Activated naive CD8-positive, alpha-beta T cell treated with anti-CD3 and anti-CD28 coated beads, Interleukin-2, amount 50 U/mL, for 24 hours (primary cell): ENCODE data around the gene BRD9.

ENCODE experiments used
- ATAC-seq: fragments of 150-1000 bp; cut with Tn5 transposase; one replicate; pipeline ENCODE4 v1.10.0; 2021
- DNase-seq: peaks from one replicate; pipeline ENCODE4 v3.0.0; 2021
- H3K27ac Mint-ChIP-seq: one replicate; pipeline ENCODE4 v1.8.0; 2021; ENCODE audit warnings: mild to moderate bottlenecking, mixed read lengths
- H3K27me3 Mint-ChIP-seq: one replicate; pipeline ENCODE4 v1.8.0; 2021; ENCODE audit warnings: mixed read lengths
- H3K36me3 Mint-ChIP-seq: one replicate; pipeline ENCODE4 v1.8.0; 2021; ENCODE audit warnings: low read depth, mixed read lengths
- H3K4me1 Mint-ChIP-seq: one replicate; pipeline ENCODE4 v1.8.0; 2021; ENCODE audit warnings: mixed read lengths
- H3K4me3 Mint-ChIP-seq: one replicate; pipeline ENCODE4 v1.8.0; 2021; ENCODE audit warnings: mild to moderate bottlenecking, moderate library complexity, mixed read lengths
- H3K9me3 Mint-ChIP-seq: one replicate; pipeline ENCODE4 v1.8.0; 2021; ENCODE audit warnings: mixed read lengths

BRD9 gene

DNA sequence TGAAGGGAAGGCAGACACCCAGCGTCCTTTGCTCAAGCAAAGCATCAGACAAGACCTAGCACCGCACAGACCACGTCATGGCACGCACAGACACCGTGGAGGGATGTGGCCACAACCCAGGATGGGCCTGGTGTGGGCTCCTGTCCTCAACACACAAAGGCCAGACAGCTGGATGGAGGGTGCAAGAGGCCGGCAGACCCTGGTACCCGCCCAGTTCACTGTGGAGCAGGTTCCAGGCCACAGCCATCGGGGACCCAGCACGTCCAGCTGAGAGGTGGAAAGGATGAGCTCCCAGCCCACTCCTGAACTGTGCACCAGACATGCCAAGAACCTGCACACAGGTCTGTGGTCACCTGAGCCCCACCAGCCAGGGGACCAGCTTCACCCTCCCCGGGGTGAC lies 26.8 kb downstream of the BRD9 start:
- no peak for DNase-seq
- Mint-ChIP-seq H3K27me3 (no peaks in the 10 kb centered on the region), H3K4me3 (no peak overlapping the region), H3K36me3 (peaks cover 46% of the 10 kb centered on the region), H3K27ac (no peak overlapping the region), H3K4me1 (no peaks in the 10 kb centered on the region), H3K9me3 (no peaks in the 10 kb centered on the region)
- no peak for ATAC-seq

DNA sequence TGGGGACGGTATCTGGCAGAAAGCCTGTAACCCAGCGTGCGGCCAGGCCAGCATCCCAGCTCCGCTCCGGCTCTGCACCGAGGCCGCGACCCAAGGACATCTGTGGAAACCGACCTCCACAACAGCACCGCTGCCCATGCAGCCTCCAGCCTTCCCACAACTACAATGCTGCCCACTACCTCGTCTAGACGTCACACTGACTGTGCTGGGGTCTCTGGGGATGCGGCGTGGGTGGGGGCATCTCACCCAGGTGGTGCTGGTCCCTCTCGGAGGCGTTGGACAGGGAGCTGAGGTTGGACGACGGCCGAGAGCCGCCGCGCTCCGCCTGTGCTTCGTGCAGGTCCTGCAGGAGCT lies 27.5 kb downstream of the BRD9 start:
- no peaks in the 10 kb centered on the region for H3K9me3 Mint-ChIP-seq
- H3K4me3 Mint-ChIP-seq: no peak overlapping the region
- H3K27me3 Mint-ChIP-seq: no peaks in the 10 kb centered on the region
- H3K4me1 Mint-ChIP-seq: no peaks in the 10 kb centered on the region
- no peak overlapping the region for H3K27ac Mint-ChIP-seq
- peaks cover 40% of the 10 kb centered on the region for H3K36me3 Mint-ChIP-seq
- no peak for DNase-seq
- ATAC-seq: no peak

DNA sequence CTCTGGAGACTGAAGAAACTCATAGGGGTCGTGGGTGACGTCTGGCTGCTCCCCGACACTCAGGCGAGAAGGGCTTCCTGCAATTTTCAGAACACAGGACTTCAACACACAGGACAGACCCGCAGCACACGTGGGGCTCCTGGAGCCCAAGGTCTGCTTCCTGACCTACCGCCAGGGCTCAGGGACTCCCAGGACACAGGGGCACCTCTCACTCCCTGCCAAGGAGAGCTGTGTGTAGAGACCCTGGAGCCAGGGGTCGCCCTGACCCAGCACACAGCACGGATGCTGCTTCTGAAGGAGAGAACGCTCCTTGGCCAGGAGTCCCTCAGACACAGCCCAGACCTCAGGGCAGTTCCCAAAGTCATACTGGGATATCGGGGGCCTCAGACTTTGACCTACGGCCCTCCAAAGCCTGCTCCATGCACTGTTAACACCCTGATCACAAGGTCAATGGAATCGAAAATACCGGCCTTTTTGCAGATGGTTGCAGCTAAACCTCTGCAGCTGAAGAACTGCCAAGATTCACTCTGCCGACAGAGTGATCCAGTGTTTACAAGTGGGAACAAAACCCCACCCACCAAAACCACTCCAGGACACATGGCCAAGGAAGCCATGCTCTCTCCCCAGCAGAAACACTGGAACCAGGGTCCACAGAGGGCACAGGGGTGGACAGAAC lies 28.0 kb downstream of the BRD9 start:
- H3K4me1 Mint-ChIP-seq: no peaks in the 10 kb centered on the region
- no peak overlapping the region for H3K4me3 Mint-ChIP-seq
- no peaks in the 10 kb centered on the region for H3K9me3 Mint-ChIP-seq
- H3K27ac Mint-ChIP-seq: no peak overlapping the region
- H3K36me3 Mint-ChIP-seq: peaks cover 38% of the 10 kb centered on the region
- no peaks in the 10 kb centered on the region for H3K27me3 Mint-ChIP-seq
- DNase-seq (no peak), ATAC-seq (no peak)

DNA sequence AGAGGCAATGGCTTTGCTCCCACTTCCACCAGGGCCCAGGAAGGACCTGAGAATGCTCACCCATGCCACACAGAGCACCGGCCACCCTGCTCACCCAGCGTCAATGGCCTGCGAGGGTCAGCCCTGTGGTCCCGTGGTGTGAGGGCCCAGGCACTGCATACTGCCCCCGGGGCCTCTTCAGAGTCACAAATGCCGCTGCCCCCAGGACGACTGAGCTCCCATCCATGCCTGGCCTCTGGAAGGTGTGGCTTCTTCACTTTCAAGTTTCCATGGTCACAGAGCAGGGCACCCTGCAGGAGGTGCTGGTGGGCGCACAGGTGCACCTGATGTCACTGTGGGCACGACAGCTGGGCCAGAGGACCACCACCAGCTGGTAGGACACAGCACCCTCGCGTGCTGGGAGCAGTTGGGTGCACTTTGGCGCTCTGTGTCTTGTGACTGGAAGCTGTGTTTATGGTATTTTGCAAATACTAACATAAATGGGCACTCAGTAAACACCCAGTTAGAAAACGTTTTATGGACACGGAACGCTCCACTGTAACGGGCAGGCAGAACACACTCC lies 29.3 kb downstream of the BRD9 start:
- no peak for DNase-seq
- H3K27me3 Mint-ChIP-seq: no peaks in the 10 kb centered on the region
- ATAC-seq: no peak
- peaks cover 27% of the 10 kb centered on the region for H3K36me3 Mint-ChIP-seq
- H3K4me1 Mint-ChIP-seq: no peaks in the 10 kb centered on the region
- no peaks in the 10 kb centered on the region for H3K9me3 Mint-ChIP-seq
- H3K27ac Mint-ChIP-seq: no peak overlapping the region
- H3K4me3 Mint-ChIP-seq: no peak overlapping the region

DNA sequence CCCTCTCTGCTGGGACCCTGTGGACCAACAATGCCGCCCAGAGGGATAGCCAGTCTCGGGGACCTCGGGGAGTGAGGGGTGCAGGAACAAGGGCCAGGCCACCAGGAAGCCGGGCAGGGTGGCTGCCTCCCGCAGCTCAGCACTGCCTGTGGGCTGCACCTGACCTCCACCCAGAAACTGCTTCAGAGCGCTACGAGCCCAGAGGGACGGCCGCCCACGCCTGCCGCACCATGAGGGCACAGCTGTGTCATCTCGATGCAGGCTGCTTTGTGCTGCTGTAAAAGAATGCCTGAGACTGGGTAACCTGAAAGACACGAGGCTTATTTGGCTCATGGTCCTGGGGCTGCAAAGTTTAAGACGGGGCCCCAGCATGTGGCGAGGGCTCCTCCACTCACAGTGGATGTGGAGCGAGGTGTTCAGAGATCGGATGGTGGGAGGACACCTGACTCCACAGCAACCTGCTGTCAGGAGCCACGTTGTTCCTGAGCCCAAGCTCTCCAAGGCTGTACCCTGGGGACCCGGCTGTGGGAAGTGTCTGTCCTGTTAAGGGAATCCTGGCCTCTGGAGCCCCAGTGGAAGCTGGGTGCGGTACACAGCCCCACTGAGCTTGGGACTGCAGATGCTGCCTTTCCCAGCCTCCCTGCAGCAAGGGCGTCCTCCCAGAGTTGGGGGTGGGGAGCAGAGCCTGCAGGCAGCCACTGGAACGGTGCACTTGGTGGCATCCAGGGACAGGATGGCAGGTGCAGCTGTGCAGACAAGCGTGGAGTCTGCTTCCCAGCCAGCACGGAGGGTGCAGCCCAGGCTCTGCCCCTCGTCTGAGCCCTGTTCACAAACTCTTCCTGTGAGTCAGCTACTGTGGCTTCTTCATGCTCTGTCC lies 30.0 kb downstream of the BRD9 start:
- H3K27me3 Mint-ChIP-seq: no peaks in the 10 kb centered on the region
- H3K9me3 Mint-ChIP-seq: no peaks in the 10 kb centered on the region
- ATAC-seq (peak; percentile 2), DNase-seq (no peak)
- H3K4me1 Mint-ChIP-seq: no peaks in the 10 kb centered on the region
- H3K4me3 Mint-ChIP-seq: no peak overlapping the region
- peaks cover 21% of the 10 kb centered on the region for H3K36me3 Mint-ChIP-seq
- H3K27ac Mint-ChIP-seq: no peak overlapping the region

DNA sequence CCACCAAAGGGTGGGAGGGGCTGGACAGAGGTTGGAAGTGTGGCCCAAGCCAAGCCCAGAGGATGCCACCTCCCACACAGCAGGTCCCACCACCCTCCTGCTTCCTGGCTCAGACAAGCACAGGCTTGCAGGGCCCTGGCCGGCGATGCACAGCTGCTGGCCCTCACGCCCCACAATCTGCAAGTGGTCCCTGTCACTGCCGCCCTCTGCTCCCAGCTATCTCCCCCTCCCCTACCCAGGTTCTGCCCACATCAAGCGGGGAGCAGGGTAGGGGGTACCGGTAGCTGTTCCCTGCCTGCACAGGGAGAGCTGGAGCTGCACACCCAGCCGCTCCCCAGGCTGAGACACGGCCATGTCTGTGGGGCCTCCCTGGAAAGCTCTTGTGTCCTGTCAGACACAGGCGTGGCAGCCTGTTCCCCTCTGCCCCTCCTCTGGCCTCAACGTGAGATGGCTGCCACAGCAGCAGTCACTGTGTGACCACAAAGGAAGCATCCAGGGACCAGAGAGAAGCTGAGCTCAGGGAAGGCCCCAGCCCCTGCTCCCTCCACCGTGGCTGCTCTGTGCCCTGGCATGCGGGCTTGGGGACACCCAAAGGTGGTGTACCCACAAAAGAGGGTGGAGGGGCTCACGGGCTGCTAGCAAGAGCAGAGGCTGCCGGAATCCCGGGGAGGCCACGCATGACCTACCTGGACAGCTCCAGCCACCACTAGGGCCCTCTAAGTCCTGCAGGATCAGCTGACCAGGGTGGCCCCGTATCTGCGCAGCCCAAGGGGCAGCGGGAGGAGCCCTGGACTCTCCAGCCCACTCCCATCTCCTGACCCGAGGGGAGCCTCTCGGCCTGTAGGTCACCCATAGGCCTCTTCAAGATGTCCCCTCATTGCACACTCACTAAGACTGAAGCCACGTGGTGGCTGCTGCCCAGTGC lies 30.9 kb downstream of the BRD9 start:
- H3K4me1 Mint-ChIP-seq: no peaks in the 10 kb centered on the region
- H3K4me3 Mint-ChIP-seq: no peak overlapping the region
- ATAC-seq (peak; percentile 20), DNase-seq (no peak)
- no peak overlapping the region for H3K27ac Mint-ChIP-seq
- no peaks in the 10 kb centered on the region for H3K9me3 Mint-ChIP-seq
- H3K27me3 Mint-ChIP-seq: no peaks in the 10 kb centered on the region
- peaks cover 19% of the 10 kb centered on the region for H3K36me3 Mint-ChIP-seq

DNA sequence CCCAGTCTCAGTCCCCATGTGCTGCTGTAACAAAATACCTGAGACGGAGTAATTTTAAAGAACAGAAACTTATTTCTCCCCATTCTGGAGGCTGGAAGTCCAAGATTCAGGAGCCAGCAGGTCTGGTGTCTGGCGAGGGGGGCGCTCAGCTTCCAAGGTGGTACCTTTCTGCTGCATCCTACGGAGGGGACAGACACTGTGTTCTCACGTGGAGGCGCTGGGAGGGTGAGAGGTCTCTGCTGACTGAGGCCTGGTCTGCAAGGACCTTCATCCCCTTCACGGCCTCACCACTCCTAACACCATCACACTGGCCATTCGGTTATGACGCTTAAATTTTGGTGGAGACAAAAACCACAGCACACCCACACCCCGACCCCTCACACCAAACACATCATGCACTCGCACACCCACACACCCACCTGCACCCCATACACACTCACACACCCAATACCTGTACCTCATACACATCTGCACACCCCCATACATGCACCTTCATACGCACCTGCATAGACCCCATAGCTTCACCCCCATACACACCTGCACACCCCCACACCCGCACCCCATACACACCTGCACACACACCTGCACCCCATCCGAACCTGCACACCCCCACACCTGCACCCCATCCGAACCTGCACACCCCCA lies 32.0 kb downstream of the BRD9 start:
- no peaks in the 10 kb centered on the region for H3K9me3 Mint-ChIP-seq

DNA sequence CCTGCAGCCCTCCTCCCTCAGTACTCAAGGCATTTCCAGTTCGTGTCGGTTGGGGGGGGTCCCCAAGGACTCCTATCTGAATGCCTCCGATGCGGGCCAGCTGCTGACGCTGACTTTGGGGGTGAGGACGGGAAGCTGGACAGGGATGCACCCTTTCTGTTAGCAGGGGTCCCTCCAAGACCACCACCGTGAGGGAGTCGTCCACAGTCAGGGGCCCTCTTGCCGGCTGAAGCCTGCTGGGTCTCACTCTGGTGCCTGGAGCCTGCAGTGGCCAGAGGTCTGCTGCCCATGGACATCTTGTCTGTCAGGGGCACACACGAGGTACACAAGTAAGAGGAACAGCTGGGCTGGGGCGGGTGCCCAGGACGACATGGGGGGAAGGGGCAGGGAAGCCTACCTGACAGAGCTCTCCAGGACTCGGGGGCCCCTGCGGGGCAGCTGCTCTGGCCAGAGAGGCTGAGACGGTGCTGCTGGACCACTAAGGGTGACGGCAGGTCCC lies 32.8 kb downstream of the BRD9 start:
- DNase-seq (no peak), ATAC-seq (no peak)
- Mint-ChIP-seq H3K4me3 (no peak overlapping the region), H3K27me3 (no peaks in the 10 kb centered on the region), H3K36me3 (peaks cover 12% of the 10 kb centered on the region), H3K9me3 (no peaks in the 10 kb centered on the region), H3K4me1 (no peaks in the 10 kb centered on the region), H3K27ac (no peak overlapping the region)

More for the DNA sequence above, 32.0 kb downstream of the BRD9 start:
- DNase-seq (no peak), ATAC-seq (no peak)
- H3K27ac Mint-ChIP-seq: no peak overlapping the region
- no peak overlapping the region for H3K4me3 Mint-ChIP-seq
- no peaks in the 10 kb centered on the region for H3K4me1 Mint-ChIP-seq
- no peaks in the 10 kb centered on the region for H3K27me3 Mint-ChIP-seq
- peaks cover 14% of the 10 kb centered on the region for H3K36me3 Mint-ChIP-seq

DNA sequence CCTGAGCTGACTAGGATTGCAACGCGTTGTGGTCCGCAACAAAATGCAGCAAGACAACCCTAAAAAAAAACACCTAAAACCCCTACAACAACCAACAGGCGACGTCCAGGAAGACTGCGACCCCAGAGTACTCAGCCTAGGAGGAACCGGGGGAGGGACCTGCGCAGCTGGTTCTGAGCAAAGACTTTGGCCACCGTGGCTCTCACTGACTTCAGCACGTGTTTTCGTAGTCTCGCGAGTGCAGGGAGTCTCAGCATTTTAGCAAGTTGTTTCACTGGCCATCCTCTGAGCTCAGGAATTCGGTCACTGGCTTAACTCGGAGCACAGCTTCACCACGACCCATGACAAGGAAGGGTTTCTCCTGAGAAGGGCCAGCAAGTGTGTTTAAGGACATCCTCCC lies 33.2 kb downstream of the BRD9 start:
- Mint-ChIP-seq H3K4me3 (no peak overlapping the region), H3K4me1 (no peaks in the 10 kb centered on the region), H3K36me3 (peaks cover 12% of the 10 kb centered on the region), H3K9me3 (no peaks in the 10 kb centered on the region), H3K27ac (no peak overlapping the region), H3K27me3 (no peaks in the 10 kb centered on the region)
- DNase-seq (no peak), ATAC-seq (no peak)

DNA sequence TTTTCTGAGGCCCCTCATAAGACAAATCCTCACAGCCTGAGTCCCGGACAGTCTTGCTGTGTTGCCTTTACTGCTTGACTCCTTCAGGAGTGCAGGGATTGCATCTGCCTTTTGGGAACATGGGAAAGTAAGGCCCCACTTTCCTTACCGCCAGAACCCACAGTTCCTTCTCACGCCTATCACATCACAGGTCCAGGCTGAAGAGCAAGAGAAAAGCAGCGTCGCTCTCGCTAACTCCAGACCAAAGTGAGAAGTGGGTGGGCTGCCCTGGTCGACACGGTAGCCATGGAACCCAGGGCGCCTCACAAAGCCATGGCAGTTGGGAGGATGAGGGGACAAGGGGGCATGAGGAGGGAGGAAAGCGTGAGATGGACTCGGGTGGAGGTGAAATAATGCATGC lies 33.9 kb downstream of the BRD9 start:
- peaks cover 6% of the 10 kb centered on the region for H3K36me3 Mint-ChIP-seq
- no peaks in the 10 kb centered on the region for H3K4me1 Mint-ChIP-seq
- no peaks in the 10 kb centered on the region for H3K27me3 Mint-ChIP-seq
- no peak overlapping the region for H3K4me3 Mint-ChIP-seq
- ATAC-seq (no peak), DNase-seq (no peak)
- H3K9me3 Mint-ChIP-seq: no peaks in the 10 kb centered on the region
- H3K27ac Mint-ChIP-seq: no peak overlapping the region

DNA sequence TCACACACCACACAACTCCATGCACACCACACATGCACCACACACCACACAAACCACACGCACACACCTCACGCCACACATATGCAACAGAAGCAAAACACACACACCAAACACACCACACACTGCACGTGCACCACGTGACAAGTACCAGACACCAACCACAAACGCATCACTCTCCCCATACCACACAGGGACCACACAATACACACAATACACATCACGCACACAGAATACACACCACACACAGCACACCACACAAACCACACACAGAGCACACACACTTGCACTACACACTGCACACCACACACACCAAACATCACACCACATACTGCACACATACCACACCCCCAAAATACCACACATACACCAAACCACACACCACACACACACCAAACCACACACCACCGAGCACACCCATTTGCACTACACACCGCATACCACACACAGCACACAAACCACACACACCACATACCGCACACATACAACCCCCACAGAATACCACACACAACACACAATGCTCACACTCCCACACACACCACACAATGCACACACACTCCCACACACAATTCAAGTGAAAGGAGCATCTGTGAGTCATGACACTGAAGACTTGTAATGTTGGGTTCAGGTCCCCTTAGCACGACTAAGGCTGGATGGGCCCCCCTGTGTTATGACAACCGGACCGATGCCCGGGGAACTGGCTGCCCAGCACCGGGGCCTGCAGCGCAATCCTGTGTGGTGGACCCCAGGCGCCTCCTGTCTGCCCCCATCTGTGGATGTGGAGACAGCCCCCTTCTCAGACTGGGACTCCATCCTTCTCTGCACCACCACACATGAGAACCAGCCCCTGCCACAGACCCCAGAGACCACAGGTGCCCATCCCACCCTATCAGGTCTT lies 35.8 kb downstream of the BRD9 start:
- Mint-ChIP-seq H3K27me3 (peaks cover 2% of the 10 kb centered on the region), H3K4me1 (no peaks in the 10 kb centered on the region), H3K4me3 (no peak overlapping the region), H3K27ac (no peak overlapping the region), H3K9me3 (no peaks in the 10 kb centered on the region), H3K36me3 (no peaks in the 10 kb centered on the region)
- ATAC-seq (peak; percentile 19), DNase-seq (no peak)

DNA sequence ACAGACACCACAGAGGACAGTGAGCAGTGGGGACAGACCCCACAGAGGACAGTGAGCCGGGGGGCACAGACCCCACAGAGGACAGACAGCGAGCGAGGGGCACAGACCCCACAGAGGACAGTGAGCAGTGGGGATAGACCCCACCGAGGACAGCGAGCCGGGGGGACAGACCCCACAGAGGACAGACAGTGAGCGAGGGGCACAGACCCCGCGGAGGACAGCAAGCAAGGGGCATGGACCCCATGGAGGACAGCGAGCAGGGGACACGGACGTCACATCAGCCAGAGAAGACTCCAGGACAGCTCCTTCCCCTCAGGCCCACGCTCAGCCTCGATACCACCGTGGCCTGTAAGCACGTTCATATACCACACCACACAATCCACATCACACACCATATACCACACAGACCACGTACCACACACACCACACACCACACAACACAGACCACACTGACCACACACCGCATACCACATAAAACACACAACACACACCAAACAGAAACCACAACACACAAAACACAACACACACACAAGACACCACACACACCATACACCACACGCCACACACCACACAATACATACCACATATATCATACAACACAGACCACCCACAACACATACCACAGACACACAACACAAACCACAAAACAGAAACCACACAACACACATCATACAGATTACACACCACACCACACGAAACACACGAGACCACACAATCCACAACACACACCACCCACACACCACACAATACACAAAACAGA lies 36.6 kb downstream of the BRD9 start:
- ATAC-seq (no peak), DNase-seq (no peak)
- Mint-ChIP-seq H3K4me1 (no peaks in the 10 kb centered on the region), H3K27ac (no peak overlapping the region), H3K27me3 (peaks cover 2% of the 10 kb centered on the region), H3K9me3 (no peaks in the 10 kb centered on the region), H3K4me3 (no peak overlapping the region), H3K36me3 (no peaks in the 10 kb centered on the region)
